GM21423 (cell line): ENCODE results near the gene SYT9.
"Not testable (repeated sequence)": the region's sequence is repeated elsewhere in the genome, so short reads cannot be mapped to it uniquely, and the experiment has no call there.

Source experiments
- ATAC-seq: cut with Tn5 transposase; IDR thresholded peaks from one replicate; pipeline ENCODE4 v1.9.1; 2021; ENCODE audit warnings: mild to moderate bottlenecking, moderate library complexity; ENCODE audit not compliant: unreplicated experiment

The SYT9 gene

DNA sequence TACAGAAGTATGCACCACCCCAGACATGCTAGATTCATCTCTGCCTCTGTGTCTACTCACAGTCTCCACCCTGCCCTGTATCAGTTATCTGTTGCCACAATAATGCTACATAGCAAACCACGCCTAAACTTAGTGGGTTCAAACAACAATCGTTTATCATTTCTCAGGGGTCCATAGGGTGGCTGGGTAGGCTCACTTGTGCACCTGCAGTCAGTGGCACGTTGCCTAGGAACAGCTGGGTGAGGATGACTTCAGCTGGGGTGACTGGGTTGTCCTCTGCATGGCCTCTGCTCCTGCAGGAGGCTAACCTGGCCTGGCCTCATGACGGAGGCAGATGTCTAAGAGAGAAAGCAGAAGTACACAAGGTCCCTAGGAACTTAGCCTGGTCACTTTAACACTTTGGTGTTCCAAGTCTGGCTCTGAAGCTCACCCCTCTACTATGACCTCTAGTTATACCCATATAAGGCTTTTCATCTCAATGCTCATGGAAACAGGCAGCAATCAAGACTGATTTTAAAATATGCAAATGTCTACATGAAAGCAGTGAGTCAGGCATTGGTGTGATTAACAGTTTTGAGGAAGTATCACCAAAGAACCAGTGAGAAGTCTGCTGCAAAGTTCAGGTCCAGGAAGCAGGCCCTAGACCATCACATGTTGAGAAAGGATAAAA is 244.3 kb downstream of the SYT9 start:
- peak; percentile 86 for ATAC-seq

DNA sequence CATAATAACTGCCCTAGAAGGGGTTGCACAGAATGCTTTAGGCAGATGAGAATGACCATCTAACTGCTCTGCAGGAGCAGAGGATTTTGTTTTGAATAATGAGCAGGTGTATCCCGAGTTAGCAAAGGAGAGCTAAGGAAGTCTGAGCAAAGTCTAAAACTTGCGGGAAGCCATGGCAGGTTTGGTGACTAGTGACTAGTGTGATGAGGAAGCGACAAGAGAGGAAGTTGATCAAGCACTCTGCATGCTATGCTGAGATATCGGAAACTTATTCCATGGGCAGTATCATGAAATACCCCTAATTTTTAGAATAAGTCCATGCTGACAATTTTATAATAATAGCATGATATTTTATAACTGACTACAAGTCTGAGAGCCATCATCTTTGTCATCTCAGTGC is 246.5 kb downstream of the SYT9 start:
- no peak for ATAC-seq

DNA sequence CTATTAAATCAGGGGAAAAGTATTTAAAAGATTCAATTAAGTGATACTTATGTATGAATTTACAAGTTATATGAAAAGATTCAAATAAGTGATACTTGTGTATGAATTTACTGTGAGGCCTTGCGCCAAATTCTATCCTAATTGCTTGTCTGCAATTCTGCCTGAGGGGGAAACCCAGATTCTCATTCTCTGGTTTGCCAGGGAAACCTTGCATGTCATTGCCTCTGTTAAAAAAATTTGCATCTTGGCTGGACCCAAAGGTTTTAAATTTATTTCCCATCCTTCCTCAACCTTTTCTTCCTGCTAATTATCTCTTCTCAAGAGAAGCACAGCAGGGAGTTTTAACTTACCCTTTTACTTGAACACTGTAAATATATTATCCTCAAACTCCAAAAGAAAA is 247.4 kb downstream of the SYT9 start:
- no peak for ATAC-seq

DNA sequence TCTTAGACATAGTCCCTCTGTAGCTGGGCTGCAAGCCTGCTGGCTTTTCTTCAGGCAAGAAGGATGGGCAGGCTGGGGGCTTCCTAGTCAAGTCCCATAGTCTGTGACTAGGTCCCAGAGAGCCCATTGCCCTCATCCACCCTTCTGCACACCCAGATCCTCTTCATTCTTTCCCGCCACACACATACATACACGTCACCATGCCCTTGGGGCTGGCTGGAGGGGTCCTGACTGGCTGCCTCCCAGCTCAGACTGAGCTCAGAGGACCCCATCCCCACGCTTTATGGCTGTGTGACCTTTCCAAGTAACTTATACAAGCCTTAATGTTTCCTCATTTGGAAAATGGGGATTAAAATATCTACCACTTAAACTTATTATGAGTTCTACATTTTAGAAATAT is 248.5 kb downstream of the SYT9 start:
- no peak for ATAC-seq

DNA sequence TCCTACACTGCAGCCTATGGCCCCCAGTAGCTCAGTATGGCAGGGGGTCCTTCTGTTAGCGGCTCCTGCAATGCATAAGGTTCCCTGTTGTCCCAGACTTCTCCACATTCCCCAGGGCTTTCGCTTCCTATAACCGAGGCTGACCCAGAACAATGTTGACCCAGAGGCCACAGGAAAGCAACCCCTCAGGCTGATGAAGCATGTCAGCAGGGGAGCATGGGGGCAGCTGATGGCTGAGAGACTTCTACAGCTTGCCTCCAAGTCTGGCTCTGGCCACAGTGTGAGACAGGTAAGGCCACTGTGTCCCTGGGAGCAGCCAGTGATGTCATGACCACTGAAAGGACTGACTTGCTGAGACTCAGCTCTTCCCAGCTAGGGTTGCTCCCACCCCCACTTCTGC is 249.5 kb downstream of the SYT9 start:
- no peak for ATAC-seq

DNA sequence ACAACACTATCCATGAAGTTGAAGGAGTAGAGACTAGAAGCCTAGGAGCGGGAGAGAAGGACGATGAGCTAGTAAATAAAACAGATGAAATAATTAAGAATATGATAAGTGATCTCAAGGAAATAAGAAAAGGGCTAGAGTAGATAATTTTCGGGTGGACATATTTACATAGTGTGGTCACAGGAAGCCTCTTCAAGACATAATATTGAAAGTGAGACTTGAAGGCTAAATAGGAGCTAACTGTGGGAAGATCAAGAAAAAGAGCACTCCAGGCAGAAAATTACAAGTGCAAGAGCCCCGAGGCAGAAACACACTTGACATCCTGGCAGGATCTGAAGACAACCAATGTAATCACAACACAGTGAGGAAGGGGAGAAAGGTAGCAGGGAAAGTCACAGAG is 250.2 kb downstream of the SYT9 start:
- no peak for ATAC-seq

DNA sequence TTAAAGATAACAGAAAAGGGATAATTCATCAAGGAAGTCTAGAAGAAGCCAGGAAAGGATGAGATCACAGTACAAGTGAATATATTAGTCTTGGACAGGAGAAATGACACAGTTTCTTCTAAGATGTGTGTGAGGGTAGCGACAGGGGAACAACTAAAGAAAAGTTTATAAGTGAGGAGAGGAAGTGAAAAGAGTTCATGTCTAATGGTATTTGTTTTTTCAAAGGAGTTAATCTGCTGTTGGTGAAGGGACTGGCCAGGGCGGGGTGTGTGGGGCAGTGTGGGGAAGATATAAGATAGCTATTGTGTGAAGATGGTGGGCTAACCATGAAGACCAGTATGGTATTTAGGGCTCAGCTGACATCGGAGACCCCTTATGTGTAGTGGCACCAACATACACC is 254.5 kb downstream of the SYT9 start:
- ATAC-seq = no peak

DNA sequence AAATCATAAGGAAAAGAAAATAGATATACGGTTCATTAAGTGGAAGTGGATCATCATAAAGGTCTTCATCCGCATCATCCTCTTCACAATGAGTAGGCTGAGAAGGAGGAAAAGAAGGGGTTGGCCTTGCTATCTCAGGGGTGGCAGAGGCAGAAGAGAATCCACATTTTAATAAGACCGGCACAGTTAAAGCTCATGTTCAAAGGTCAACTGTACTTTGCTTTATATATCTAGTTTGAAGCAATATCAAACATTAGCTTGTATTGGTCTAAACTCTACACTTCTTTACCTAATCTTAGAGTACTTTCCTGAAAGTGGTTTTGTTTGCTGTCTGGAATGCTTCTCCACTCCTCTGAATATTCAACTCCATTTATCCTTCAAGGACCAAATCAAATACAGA is 256.4 kb downstream of the SYT9 start:
- no peak for ATAC-seq

DNA sequence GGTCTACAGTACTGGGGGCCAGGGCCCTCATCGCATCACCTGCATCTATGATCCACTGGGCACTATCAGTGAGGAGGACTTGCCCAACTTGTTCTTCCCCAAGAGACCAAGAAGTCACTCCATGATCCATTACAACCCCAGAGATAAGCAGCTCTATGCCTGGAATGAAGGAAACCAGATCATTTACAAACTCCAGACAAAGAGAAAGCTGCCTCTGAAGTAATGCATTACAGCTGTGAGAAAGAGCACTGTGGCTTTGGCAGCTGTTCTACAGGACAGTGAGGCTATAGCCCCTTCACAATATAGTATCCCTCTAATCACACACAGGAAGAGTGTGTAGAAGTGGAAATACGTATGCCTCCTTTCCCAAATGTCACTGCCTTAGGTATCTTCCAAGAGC is 258.3 kb downstream of the SYT9 start:
- no peak for ATAC-seq

DNA sequence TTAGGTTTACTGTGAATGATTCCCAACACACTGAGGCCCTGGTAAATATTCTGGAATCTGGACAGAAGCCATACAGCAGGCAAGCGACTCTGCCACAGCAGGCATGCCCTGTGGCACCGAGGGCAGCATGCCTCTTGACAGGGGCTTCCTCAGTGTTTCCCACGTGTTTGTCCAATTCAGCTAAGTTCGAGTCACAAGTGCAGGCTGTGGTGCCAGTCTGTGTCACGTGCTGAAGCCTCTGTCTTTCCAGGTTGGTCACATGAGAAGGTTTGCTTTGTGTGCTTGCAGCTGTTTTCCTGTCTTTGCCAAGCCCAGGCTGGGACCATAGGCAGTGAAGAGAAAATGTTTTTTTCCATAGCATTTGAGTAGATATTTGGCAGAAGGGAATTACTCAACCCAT is 259.7 kb downstream of the SYT9 start:
- no peak for ATAC-seq

DNA sequence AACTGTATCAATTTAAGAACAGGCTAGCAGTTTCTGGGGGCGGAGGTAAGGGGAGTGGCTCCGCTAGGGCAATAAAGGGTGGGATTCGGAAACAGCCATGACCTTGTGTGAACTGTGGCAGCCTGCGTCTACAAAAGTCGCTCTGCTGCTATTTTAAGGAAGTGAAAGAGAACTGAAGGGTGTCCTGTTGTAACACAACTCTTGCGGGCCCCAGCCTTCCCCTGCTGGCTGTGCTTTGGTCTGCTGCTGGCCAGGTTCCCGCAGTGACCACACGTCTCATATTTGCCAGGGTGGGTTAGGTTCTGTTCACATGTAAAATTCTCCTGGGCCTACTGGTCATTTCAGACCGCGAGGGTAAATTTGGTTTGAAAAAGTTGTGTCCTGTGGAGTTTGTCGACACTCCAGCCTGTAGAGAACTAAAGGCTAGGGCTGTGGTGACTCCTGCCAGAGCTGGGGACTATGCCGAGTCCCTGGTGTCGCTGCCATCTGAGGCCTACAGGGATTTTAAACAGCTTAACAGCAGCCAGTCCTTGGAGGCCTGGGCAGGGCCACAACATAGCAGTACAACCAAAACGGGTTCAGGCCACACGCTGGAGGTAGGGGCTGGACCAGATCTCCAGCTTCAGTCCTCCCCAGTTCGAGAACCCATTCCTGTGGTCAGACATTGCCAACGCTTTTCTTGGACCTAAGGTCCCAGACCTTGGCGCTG is 261.0 kb downstream of the SYT9 start:
- ATAC-seq = peak; percentile 69

DNA sequence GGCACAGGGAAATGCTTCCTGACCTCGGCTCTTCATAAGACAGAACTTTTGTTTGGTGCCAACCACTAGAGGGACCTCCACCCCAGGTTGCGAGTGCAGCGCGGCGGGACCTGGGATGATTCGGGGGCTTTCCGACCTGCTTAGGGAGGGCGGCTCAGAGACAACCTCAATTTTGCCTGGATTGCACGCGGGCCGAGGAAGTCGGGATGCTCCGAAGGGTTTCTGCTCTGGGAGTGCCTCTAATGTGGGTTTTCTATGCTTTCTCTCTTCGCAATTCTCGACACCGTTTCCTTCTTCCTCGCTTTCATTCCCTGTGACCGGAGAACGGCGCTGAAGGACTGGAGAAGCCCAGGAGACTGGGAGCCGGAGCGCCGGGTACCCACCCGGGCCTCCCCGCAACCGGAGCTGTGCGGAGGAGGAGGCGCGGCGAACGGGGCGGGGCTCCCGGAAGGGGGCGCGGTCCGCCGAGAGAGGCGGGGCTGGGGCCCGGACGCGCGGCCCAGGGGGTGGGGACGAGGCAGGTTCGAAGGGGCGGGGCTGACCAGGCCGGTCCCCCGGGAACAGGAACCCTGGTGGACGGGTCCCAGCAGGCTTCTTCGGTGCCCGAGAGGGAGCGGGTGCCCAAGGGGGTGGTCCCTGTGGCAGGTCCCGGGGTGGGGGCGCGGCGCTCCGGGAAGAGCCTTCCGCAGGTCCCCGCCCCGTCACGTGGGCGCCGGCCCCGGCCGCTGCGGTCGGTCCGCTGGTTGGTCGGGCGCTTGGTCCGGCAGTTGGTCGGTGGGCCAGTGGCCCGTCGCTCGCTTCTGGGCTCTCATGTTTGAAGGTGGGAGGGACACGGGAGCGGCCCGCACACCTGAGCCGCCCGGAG is 261.8 kb downstream of the SYT9 start, which contains the start of gene PPFIBP2:
TSS of gene PPFIBP2 (plus strand) at position 766 of the 865 bp plus-strand sequence. CDS start 35,477 bp downstream, outside the sequence.
- peak; percentile 59 for ATAC-seq

DNA sequence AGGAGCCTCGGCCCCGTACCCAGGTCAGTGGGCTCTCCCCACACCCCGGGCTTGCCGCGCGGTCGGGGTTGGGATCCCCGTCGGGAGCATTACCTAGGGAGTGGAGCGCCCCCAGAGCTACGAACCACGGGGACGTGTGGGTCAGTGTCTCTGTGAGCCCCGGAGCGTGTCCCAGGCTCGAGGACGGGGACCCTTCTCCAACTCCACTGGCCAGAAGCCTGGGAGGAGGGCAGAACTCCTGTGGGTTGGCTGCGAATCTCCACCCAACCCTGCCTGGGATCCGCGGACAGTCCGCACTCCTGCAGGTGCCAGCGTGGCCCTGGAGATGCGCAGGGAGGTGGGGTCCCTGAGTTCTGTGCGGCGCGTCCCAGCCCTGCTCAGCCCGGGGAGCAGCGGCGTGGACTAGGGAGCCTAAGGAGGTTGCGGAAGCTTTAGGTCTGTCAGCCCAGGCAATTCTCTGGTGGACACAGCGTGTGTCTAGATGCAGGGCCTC is 262.4 kb downstream of the SYT9 start:
- ATAC-seq = no peak

DNA sequence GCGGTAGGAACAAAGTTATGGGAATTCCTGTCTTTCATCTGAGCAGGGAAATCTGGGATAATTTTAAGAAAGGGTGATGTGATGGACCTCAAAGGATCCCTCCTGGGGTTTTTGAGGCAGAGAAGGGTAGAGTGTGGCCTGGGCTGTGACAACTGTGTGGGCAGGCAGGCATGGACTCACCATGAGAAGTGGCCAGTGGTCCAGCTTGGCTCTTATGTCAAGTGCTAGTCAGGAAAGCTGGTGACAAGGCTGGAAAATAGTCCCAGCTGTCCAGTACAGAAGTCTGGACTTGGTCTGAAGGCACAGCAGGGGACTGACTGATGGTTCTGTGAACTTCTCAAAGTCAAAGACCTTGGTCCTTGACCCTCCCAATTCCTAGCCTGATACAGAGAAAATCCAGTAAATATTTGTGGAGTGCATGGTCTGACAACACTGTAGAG is 263.8 kb downstream of the SYT9 start:
- ATAC-seq = no peak

DNA sequence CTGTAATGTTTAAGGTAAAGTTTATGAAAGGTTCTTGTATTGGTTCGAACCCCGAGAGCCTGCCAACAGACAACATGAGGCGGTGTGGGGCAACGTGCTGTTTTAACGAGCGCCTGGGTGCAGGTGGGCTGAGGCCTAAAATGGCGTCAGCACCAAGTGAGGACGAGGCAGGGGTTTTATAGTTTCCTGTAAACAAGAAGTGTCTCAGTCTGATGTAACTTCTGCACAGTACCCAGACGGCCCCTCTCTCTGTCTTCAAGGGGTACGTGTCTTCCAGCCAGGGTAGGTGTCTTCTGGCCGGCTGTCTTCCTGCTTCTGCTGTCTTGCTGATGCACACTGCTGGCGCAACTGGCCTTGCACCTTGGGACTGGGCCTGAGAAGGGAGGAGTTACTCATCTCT is 264.8 kb downstream of the SYT9 start:
- no peak for ATAC-seq

DNA sequence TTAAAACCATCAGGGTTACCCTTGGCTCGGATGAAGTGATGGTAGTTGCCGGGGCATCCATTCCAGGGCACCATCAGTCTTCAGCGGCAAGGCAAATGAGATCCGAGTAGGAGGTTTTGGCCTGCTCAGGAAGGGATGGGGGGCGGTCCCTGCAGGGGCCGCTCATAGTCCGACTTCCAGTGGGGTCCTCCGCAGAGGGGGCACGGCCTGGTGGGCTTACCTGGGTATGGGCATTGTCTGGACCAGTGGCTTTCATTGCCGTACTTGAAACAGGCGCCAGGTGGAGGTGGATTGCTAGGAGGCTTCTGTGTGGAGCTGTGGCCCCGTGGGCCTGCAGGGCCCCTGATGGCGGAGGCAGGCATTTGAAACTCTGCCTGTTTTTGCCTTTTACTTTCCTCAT is 266.0 kb downstream of the SYT9 start:
- ATAC-seq = not testable (repeated sequence)
